HL-60 (cell line): Measurements from ENCODE around the gene ZNF426.

Experiments
- DNase-seq, 2 experiments: peaks; one replicate each; pipeline ENCODE4 v3.0.0-alpha.2; 2010 to 2020; ENCODE audit warnings: low read depth in 1 of 2, low spot score in 1 of 2
- H3K27ac ChIP-seq: fragments of 250-450 bp; sonication (Bioruptor Pico); replicated peaks from 2 replicates; pipeline ENCODE4 v1.5.1; 2020; ENCODE audit warnings: mild to moderate bottlenecking, moderate library complexity
- H3K27me3 ChIP-seq: fragments of 250-450 bp; sonication (Bioruptor Pico); 2 replicates; pipeline ENCODE4 v1.5.1; 2021; ENCODE audit warnings: mild to moderate bottlenecking, moderate library complexity; ENCODE audit not compliant: insufficient read depth, poor library complexity, severe bottlenecking
- H3K4me3 ChIP-seq: replicated peaks from 2 replicates; pipeline ENCODE4 v1.5.1; 2011; ENCODE audit warnings: mild to moderate bottlenecking, control low read depth, low read length; ENCODE audit not compliant: insufficient read depth
- CTCF ChIP-seq: IDR thresholded peaks from one replicate; pipeline ENCODE4 v1.5.1; 2011; ENCODE audit warnings: low read length, control low read depth, inconsistent platforms; ENCODE audit not compliant: insufficient read depth
- GABPA ChIP-seq: IDR thresholded peaks from 2 replicates; pipeline ENCODE4 v1.6.1; 2012; ENCODE audit warnings: low read depth
- POLR2AphosphoS5 ChIP-seq: IDR thresholded peaks from 2 replicates; pipeline ENCODE4 v1.6.1; 2012; ENCODE audit warnings: low read depth
- REST ChIP-seq: IDR thresholded peaks from 2 replicates; pipeline ENCODE4 v1.6.1; 2012; ENCODE audit warnings: low read depth; ENCODE audit not compliant: insufficient replicate concordance
- SPI1 ChIP-seq: IDR thresholded peaks from 2 replicates; pipeline ENCODE4 v1.6.1; 2012; ENCODE audit warnings: low read depth, mild to moderate bottlenecking, borderline replicate concordance

ZNF426 gene

GRCh38 chr19:9580728-9581127, 42.3 kb upstream of the ZNF426 start:
- no peak for TF ChIP-seq POLR2AphosphoS5
- no peak for DNase-seq
- no peak overlapping the region for H3K4me3 ChIP-seq
- no peaks in the 10 kb centered on the region for H3K27me3 ChIP-seq
- H3K27ac ChIP-seq = no peak overlapping the region

GRCh38 chr19:9570255-9570654, 31.8 kb upstream of the ZNF426 start:
- no peaks in the 10 kb centered on the region for H3K27me3 ChIP-seq
- DNase-seq = no peak
- no peak for TF ChIP-seq POLR2AphosphoS5
- TF ChIP-seq REST = no peak
- TF ChIP-seq GABPA = no peak
- TF ChIP-seq SPI1 = no peak
- TF ChIP-seq CTCF = no peak
- H3K4me3 ChIP-seq = no peak overlapping the region
- H3K27ac ChIP-seq = no peak overlapping the region

DNA sequence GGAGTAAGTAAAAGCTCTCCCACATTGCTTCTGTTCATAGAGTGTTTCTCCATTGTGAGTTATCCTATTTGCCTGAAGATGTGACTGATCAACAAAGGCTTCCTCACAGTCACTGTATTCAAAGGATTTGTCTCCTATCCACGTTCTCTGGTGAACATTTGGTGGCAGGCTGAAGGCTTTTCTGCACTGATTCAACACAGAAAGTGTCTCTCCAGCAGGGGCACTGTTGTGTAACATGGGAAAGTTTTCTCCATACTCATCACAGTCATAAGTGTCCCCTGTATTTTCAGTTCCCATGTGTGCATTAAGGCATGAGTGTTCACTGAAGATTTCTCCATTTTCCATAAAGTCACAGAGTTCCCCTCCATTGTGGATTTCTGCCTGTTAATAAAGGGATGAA, 28.3 kb upstream of the ZNF426 start:
- DNase-seq = no peak
- Histone ChIP-seq H3K27ac (no peak overlapping the region), H3K4me3 (no peak overlapping the region), H3K27me3 (no peaks in the 10 kb centered on the region)
- TF ChIP-seq CTCF = no peak
- no peak for TF ChIP-seq POLR2AphosphoS5

DNA sequence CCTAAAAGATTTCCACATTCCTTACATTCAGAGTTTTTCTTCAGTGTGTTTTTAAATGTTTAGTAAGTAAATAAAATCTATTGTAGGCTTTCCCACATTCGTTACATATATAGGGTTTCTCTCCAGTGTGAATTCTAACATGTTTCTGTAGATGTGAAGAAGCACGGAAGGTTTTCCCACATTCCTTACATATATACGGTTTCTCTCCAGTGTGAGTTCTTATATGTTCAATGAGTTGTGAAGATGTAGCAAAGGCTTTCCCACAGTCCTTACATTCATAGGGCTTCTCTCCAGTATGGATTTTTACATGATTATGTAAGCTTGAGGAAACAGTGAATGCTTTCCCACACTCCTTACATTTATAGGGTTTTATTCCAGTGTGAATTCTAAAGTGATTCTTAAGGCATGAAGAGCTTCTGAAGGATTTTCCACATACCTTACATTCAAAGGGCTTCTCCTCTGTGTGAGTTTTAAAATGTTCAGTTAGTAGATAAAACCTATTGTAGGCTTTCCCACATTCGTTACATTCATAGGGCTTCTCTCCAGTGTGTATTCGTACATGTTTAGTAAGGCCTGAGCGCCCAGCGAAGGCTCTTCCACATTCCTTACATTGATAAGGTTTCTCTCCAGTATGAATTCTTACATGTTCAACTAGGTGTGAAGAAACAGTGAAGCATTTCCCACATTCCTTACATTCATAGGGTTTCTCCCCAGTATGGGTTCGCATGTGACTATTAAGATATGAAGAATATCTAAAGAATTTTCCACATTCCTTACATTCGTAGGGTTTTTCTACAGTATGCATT, 27.7 kb upstream of the ZNF426 start:
- DNase-seq = no peak
- no peaks in the 10 kb centered on the region for H3K27me3 ChIP-seq
- no peak for TF ChIP-seq GABPA
- TF ChIP-seq REST = no peak
- no peak overlapping the region for H3K4me3 ChIP-seq
- no peak overlapping the region for H3K27ac ChIP-seq
